Kidney tubule cell (primary cell): Measurements from ENCODE around the gene CACHD1.
"Not testable (repeated sequence)": the region's sequence is repeated elsewhere in the genome, so short reads cannot be mapped to it uniquely, and the experiment has no call there.

Experiments used
- DNase-seq: peaks from one replicate; pipeline ENCODE4 v3.0.0-alpha.2; 2018; ENCODE audit warnings: low spot score

CACHD1 gene

DNA sequence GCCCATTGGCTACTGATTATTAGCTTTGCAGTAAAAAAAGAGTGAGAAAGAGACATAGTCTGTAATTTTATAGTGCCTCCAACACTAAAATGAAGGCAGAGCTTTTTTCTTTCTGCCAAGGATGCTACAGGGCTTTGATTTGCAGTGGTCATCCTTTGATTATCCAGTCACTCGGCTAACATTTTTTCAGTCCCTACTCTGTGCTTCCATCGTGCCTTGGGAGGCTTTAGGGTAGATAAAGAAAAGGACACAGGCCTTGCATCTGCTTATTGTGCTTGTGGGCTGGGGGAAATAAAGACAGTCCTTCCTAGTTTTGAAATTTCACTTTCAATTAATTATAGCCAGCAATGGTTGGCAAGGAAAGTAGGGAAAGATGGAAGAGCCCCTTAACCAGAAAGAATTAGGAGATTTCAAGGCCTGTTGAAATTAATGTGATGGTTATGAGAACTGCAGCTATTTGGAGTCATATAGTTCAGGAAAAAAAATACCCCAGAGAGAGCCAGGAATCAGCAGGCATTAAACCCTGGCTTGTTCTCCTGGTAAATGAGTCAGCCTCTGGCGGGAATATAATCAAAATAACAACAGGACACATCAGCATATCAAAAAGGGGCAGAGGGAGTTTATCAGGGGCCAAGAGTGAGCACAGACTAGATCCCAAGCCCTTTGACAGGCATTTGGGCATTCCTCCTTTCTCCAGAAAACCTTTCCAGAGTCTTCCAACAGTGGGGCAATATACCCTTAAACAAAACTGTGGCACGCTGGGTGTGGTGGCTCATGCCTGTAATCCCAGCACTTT is 27.4 kb downstream of the CACHD1 start:
- no peak for DNase-seq

DNA sequence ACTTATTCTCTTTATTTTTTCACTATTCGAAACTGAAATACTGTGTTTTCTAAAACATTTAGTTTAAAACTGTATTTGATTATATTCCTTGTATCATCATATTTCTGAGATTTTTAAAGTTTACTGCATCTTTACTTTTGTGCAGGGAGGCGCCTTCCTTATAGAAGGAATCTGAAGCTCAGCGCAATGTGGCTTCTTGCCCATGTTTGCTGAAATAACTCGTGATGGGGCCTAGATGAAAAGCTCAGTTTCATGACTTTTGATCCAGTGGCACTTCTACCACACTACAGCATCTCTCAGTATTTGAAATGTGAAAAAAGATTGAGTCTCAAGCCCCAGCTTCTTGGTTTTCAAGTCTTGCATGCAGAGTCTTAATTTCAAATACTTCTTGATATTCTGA is 28.4 kb downstream of the CACHD1 start:
- DNase-seq: no peak

DNA sequence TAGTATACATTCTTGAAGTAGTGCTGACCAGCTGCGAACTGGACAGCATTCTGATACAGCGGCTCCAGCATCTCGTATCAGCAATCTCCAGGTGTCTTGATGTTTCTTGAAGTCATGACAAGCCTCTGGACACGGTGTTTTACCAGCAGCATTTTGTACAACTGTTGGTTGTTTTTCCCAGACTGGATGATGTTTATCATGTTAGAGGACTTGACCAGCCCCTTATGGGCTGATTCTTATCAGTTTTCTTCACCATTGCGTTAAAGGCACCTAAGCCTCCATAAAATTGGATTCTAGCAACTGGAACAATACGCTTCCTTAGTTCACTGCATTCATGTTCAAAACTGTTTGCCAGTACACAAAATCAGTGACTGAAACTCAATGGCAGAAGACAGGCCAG is 29.1 kb downstream of the CACHD1 start:
- DNase-seq: no peak

DNA sequence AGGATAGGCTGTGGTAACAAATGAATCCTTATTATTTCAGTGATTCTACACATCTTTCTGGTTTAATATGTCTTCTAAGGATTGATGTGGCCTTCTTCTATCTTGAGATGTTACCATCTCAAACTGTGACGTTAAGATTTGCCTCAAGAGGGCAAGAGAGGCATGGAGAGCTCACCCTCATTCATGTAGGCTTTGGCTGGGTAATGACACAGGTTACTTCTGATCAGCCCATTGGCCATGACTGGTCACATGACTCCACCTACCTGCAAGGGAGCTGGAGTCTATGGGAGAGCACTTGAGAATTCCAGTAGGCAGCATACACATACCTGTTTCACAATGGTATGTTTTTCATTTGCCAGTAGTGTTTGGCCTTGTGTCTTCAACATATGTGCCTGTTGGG is 30.0 kb downstream of the CACHD1 start:
- DNase-seq: no peak

DNA sequence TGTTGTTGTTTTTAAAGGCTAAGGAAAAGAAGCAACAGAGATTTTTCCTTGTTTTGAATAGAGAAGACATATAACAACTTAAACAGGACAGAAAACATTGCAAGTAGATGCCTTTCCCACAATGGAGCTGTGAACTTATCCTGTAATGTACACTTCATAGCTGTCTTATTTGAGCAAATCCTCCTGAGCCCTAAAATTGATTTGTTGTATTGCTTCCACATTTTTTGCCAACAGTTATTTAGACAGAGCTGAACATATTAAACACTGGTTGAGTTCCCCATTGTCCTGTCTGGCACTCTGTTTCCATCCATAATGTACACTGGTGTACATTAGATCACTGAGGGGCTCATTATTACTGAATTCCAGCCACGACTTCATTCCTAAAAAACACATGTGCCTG is 32.2 kb downstream of the CACHD1 start:
- DNase-seq: no peak

DNA sequence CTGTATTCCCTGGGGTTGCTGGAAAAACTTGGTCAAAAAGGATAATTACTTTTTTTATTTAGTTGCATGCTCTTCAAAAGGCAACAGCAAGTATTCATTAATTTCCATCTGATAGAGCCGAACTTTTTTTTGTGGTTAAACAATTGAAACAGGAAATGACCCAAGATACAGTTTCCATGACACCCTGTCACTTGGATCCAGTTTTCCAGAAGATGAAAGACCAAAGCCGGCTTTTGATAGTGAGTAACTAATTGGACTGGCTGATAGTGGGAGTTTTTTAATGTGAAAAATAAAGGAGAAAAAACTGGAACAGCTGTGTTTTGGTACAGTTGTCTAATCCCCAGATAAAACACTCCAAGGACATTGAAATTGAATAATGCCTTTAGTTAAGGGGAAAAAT is 33.0 kb downstream of the CACHD1 start:
- DNase-seq: no peak

DNA sequence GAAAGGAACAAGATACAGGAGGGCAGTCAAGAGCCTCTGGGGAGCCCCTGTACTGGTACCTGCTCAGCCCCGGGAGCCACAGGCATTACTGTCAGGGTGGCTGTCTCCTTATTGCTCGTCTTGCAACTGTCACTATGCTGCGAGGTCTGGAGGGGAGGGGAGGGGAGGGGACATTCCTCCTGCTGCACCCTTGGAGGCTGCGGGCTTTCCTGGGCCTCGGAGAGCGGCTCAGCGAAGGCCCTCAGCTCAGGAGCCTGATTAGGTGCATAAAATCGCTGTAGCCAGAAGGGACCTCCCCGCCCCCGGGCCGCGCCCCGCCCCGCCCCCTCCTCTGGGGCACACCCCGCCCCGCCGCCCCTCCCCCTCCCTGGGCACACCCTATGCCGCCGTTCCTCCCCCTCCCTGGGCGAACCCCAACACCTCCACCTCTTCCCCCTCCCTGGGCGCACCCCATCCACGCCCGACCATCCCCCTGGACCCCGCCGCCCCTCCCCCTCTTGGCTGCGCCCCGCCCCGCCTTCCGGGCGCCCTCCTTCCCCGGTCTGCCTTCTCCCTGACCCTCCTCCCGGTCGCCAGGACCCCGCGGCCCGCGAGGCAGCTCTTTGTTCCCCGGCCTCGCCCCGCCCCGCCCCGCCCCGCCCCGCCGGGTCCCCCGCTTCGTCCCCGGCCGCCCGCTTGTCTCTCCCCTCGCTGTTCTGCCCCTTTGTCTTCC is 35.5 kb downstream of the CACHD1 start:
- peak; percentile 40 for DNase-seq

DNA sequence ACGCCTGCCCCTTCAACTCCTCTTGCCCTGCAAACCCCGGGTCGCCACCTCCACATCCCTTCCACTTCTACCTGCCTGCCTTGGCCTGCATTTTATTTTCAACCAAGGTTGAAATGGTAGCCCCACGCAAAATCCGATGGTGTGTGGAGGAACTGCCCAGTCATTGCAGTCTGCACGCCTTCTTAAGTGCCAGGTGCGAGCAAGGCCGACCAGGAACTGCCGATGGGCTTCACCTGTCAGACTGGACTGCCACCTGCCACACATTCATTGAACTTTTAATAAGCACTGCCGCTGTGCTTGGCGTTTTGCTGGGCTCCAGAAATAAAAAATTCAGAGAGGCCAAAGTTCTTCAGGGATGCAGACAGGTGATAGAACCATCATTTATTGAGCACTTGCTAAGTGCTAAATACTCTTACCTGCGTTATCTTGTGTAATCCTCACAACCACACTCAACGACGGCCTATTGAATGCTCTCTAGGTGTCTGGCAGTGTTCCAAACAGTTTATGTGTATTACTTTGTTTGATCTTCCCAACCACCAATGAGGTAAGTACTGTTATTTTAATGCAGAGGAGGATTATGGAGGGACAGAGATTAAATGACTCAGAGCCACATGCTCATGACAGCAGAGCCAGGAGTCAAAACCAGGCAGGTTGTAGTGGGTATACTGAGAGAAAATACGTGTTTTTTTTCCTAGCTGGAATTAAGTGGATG is 36.2 kb downstream of the CACHD1 start:
- DNase-seq: peak; percentile 72

DNA sequence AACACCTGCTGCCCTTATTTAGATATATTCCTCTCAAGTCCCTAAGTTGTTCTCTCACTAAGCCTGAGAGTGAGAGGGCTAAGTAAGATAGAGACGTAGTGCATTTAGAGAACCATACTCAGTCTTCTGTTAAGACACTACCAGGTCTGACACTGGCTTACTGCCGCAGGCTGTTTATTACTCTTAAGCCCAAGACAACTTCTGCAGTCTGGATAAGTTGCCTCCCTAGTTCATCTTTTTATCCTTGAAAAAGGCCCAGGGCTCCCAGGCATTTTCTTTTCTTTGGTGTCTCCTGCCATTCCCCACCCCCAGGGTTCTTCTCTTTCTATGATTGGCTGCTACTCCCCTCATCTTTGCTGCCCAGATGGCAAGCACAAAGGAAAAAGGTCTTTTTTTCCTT is 38.7 kb downstream of the CACHD1 start:
- DNase-seq: no peak

DNA sequence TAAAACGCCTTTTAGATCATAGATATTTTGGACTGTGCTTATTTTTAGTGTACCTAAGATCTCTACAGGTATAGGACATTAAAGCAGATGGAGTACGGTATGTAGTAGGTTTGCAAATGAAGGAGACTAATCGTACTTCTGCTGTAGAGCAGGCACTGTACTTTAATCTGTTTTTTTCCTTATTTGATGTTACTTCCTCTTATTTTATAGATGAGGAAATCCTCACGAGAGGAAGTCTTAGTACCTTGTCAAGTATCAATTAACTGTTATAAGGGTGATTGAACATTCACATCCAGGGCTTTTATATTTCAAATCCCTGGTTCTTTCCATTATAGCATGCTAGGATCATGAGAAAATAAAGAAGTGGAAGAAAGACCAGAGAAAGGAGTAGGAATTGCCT is 41.1 kb downstream of the CACHD1 start:
- no peak for DNase-seq

DNA sequence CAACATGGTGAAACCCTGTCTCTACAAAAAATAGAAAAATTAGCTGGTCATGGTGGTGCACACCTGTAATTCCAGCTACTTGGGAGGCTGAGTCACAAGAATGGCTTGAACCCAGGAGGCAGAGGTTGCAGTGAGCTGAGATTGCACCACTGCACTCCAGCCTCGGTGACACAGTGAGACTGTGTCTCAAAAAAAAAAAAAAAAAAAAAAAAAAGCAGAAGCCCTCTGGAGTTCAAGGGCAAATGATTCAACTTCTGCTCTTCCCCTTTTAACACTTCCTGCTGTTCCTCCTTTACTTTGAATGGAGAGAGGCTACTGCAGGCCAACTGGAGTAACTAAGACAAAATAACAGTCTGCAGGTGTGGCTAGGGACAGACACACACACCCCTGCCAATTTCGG is 42.3 kb downstream of the CACHD1 start:
- not testable (repeated sequence) for DNase-seq

DNA sequence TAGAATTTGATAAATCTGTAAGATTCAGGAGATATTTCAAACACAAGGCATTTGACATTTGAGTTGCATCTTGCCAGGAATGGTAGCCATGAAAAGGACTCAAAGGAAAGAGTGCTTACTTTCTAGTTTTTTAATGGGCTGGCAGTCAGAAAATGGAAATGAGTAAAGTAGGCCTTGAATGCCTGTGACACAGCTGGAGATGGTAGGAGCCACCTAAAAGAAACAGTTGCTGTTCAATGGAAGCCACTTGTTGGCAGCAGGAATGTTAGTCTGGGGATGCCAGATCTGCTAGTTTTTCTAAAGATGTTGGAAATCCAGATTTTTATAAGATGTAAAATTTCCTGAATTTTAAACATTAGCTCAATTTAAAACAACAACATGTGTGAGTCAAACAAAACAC is 43.6 kb downstream of the CACHD1 start:
- DNase-seq: no peak

DNA sequence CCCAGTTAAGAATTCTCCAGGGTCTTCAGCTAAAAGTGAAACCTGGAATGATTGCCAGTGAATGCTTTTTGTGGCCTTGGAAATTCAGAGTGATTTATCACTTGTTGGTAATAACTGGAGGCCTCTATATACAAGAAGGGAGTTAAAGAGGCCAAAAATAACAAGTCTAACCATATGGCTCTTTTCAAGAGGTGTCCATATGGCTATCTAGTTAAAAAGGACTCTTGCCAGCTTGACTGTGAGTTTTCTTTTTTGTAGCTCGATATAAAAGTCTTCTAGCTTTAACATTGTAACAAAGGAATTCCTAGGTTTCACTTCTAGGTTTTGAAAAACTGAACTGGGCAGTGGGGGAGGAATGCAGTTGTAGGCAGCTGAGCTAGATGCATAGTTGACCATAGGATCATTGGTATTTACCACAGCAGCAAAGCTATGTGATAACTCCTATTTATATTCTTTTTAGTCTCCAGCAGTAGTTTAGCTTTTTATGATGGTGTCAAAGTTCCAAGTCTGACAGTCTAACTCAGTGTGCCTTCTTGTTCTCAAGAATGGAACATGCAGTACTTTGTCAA is 44.4 kb downstream of the CACHD1 start:
- DNase-seq: peak; percentile 26

DNA sequence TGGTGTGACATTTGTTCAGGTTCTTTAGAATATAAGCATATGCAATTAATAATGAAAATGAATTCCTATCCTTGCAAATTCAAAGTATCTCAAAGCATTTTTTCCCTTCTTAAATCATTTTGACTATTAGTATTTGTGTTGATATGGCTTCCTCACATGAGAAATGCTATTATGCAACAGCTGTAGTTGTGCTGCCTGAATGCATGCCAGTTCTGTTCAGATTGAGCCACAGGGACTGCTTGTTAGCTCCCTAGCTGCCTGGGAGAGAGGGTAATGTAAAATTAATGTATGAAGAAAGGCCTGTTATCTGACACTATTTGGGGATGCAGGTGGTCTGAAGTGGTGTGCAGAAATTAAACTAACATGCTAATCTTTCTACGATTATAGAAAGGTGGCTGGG is 45.5 kb downstream of the CACHD1 start:
- no peak for DNase-seq

DNA sequence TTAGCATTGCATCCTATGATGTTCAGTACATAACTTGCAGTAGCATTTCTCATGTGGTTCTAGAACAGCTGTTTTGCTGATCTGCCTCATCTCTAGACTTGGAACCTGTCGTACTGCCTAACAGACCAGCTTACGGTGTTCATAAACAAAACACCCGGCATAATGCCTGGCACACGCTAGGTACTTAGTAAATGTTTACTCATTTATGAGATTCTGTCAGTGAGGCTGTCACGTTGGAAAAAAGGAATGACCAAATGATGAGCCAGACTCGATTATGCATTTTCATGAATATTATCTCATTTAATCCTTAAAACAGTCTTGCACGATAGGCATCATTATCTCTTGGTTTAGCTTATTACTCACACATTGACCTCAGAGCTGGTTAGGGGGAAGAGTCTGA is 46.4 kb downstream of the CACHD1 start:
- peak; percentile 54 for DNase-seq

DNA sequence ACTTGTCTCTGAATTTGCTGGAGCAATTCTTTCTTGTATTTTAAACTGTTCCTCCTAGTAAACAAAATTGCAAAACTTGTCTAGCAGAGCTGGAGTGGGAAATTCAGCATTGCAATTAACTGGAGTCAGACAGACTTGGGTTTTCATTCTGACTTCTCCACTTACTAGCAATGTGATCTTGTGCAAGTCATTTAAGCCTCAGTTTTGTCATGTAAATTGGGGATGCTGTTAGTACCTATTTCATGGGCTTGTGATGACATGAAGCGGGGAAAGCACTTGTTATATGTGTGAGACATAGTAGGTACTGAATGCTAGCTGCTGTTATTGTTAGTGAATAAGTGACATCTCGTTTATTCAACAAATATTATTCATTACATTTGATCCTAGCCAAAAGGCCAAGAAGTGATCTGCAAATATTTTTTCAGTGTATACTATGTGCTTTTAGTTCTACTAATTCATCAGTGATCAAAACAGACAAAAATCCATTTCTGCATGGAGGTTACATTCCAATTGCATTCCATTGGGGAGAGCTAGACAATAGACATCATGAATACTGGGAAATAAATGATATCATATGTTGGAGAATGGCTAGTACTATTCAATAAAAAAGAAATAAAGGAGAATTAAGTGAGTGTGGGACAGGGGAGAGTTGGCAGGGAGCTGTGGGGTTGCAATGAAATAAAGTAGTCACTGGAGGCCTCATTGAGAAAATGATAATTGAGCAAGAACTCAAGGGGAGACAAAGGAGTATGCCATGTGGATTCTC is 47.1 kb downstream of the CACHD1 start:
- DNase-seq: peak; percentile 65

DNA sequence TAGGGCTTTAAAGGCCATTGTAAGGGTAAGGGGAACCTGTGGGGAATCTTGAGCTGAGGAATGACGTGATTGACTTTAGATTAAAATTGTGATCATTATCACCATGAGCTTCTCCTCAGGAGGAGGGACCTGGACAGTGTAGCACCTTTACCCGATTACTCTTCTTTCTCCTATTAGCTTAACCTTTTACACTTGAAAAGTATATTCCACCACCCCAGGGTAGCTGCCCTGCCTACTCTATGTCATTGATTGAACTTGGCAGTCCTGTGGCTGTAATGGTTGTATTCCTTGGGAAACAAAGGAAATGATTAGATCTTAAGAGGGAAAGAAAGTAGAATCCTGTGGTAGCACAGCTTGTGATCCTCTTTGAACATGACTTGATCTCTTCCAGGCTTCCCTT is 47.7 kb downstream of the CACHD1 start:
- no peak for DNase-seq

DNA sequence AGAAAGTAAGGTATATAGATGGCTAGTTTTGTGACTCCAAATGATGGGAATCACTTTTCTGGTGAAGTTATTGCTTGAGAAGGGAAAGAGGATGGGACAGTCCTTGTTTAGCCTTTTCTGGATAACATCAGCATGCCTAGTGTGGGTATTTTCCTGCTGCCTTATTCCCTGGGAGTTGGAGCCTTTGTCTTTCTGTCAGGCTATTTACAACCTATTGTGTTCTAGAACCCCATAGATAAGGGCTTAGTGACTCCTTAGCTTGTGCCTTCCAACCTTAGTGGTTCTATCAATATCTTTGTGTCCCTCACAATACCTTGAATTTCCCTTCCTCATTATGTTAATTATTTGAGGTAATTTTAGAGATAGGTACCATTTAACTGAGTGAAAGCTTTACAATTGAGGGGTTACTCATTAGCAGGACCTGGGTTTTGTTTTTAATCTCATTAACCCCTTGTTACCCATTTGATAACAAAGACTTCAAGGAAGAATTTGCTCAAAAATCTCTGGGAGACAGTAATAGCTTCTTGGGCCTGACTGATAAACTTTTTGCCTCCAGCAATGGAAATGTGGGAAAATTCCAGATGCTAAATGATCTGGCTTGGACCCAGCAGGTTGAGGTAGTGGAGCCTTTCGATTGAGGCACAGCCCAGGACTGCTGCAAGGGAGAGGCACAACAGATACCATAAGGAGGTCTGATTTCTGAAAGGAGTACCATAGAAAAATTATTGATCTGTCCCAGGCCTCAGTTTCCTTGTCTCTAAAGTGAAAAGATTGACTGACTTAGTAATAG is 49.0 kb downstream of the CACHD1 start:
- DNase-seq: no peak

DNA sequence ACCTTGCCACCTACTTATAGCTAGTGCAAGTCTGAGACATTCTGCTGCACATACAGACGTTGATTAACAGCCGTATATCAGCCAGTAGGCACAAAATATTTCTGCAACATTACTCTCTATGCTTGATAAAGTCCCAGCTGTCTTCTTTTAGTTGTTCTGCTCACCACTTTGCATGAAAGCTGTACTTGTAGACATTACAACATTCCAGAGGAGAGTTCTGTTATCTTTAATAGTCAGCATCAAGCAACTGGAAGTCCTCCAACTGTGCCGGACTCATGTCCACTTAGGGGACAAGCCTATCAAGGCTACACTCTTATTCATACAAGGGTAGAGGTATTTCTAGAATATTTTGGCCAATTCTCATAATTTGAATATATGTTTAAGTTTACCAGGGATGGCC is 50.0 kb downstream of the CACHD1 start:
- peak; percentile 49 for DNase-seq

DNA sequence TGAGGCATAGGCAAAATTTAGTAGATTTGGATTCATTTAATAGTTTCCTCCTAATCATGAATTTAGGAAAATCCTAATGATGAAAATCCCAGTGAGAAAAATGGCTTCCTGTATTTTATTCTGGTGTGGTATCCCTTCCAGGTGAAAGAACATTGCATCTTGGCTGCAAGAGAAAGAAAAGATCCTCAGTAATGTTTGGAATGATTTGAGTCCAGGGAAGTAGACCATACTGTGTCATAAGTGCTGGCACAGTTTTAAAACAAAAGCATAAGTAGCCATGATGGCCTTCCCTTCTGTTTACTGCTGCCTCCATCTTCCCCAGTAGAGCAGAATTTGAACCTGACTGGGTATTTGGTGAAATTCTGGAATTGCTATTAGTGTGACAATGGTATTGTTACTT is 52.8 kb downstream of the CACHD1 start:
- DNase-seq: no peak
